GM12873 (cell line): ENCODE data around the gene STXBP1.

Experiments used
- CTCF ChIP-seq: IDR thresholded peaks from 2 replicates; pipeline ENCODE4 v1.5.1; 2012; ENCODE audit warnings: low read depth, mild to moderate bottlenecking, moderate library complexity, low read length, control low read depth; ENCODE audit not compliant: insufficient read depth; ENCODE audit errors: missing control alignments

The STXBP1 gene

GRCh38 chr9:127611899-127612790, at the start of gene STXBP1:
Gene STXBP1, plus strand, starts transcription at chr9:127612277. Its CDS starts 127 bp downstream, at chr9:127612404.
- no peak for TF ChIP-seq CTCF

GRCh38 chr9:127562279-127562796, 49.7 kb upstream of the STXBP1 start:
- TF ChIP-seq CTCF, result no peak

- TF ChIP-seq CTCF, result no peak
These were observed 49.2 kb upstream of the STXBP1 start for GRCh38 chr9:127562841-127563401.

- no peak for TF ChIP-seq CTCF
These were observed 48.5 kb upstream of the STXBP1 start for GRCh38 chr9:127563579-127563978.

- no peak for TF ChIP-seq CTCF
These were observed 46.8 kb upstream of the STXBP1 start for GRCh38 chr9:127565231-127565630.

GRCh38 chr9:127566351-127567001, 45.6 kb upstream of the STXBP1 start:
- no peak for TF ChIP-seq CTCF

GRCh38 chr9:127567035-127567729, 44.9 kb upstream of the STXBP1 start:
- no peak for TF ChIP-seq CTCF
